SK-N-SH (cell line): ENCODE data around the gene UBE3C.

Experiments
- ELF1 ChIP-seq: IDR thresholded peaks from 2 replicates; pipeline ENCODE4 v1.4.0; 2012
- POLR2AphosphoS5 ChIP-seq: IDR thresholded peaks from 2 replicates; pipeline ENCODE4 v1.6.1; 2012; ENCODE audit warnings: low read depth, low read length
- RAD21 ChIP-seq: IDR thresholded peaks from 2 replicates; pipeline ENCODE4 v1.6.1; 2012; ENCODE audit warnings: mild to moderate bottlenecking, low read length
- RCOR1 ChIP-seq: fragments of 150-350 bp; IDR thresholded peaks from 2 replicates; pipeline ENCODE4 v1.6.1; 2017; ENCODE audit warnings: antibody characterized with exemption, low read length
- RXRA ChIP-seq: IDR thresholded peaks from 2 replicates; pipeline ENCODE4 v1.4.0; 2012; ENCODE audit warnings: low read depth, mild to moderate bottlenecking, borderline replicate concordance
- TAF1 ChIP-seq: IDR thresholded peaks from 2 replicates; pipeline ENCODE4 v1.6.1; 2012; ENCODE audit warnings: low read depth, mild to moderate bottlenecking, low read length, moderate library complexity, borderline replicate concordance
- TF ChIP-seq, protein P1 (sequence below): IDR thresholded peaks from 2 replicates; pipeline ENCODE4 v1.4.0; 2012; ENCODE audit warnings: low read depth, borderline replicate concordance
- TF ChIP-seq, protein P2 (sequence below): fragments of 200-600 bp; sonication (generic); IDR thresholded peaks from 2 replicates; pipeline ENCODE4 v1.6.1; 2017; ENCODE audit warnings: antibody characterized with exemption, mild to moderate bottlenecking, moderate library complexity
- TF ChIP-seq, protein P3 (sequence below): IDR thresholded peaks from 2 replicates; pipeline ENCODE4 v1.4.0; 2012; ENCODE audit warnings: low read depth, borderline replicate concordance
- TF ChIP-seq, protein P4 (sequence below): IDR thresholded peaks from 2 replicates; pipeline ENCODE4 v1.4.0; 2012; ENCODE audit warnings: low read depth
- TF ChIP-seq, protein P5 (sequence below): fragments of 150-350 bp; IDR thresholded peaks from 2 replicates; pipeline ENCODE4 v1.6.1; 2016; ENCODE audit warnings: mild to moderate bottlenecking, low read depth, low read length

DNA sequence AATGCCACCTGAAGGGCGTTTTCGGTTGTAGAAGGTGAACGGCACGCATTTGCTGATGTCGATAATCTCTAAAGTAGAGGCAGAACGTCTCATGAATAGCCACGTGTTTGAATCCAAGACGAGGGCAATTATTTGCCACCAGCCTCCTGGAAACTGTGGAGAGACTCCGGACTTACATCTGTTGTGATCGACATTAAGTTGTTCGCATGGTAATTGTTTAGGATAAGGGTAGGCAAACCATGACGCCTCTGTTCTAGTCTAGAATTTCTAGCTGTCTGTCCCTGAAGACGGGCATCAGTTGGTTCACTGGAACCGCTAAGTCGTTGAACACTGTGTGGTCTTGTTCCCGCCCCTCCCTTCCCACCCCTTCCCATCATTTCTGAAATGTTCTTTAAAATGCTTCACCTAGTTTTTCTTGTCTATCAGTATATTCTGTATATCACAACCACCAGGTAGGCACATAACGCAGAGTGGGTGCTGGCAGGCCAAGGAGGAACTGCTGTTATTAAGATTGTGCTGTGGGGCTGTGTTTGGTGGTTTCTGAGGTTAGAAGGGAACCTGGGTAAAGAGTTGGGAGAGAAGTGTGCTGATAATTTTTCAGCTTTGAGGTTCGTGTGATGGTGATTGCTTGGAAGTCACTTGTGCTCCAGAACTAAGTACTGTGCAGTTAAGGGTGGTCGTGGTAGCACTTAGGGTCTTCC, 1.2 kb downstream of the UBE3C start:
- TF ChIP-seq, protein P1, sequence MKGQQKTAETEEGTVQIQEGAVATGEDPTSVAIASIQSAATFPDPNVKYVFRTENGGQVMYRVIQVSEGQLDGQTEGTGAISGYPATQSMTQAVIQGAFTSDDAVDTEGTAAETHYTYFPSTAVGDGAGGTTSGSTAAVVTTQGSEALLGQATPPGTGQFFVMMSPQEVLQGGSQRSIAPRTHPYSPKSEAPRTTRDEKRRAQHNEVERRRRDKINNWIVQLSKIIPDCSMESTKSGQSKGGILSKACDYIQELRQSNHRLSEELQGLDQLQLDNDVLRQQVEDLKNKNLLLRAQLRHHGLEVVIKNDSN, result no peak
- TF ChIP-seq, protein P2, sequence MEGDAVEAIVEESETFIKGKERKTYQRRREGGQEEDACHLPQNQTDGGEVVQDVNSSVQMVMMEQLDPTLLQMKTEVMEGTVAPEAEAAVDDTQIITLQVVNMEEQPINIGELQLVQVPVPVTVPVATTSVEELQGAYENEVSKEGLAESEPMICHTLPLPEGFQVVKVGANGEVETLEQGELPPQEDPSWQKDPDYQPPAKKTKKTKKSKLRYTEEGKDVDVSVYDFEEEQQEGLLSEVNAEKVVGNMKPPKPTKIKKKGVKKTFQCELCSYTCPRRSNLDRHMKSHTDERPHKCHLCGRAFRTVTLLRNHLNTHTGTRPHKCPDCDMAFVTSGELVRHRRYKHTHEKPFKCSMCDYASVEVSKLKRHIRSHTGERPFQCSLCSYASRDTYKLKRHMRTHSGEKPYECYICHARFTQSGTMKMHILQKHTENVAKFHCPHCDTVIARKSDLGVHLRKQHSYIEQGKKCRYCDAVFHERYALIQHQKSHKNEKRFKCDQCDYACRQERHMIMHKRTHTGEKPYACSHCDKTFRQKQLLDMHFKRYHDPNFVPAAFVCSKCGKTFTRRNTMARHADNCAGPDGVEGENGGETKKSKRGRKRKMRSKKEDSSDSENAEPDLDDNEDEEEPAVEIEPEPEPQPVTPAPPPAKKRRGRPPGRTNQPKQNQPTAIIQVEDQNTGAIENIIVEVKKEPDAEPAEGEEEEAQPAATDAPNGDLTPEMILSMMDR, result no peak
- TF ChIP-seq ELF1 (no peak), POLR2AphosphoS5 (no peak), RCOR1 (no peak), RAD21 (no peak), TAF1 (no peak), RXRA (no peak)
- TF ChIP-seq, protein P3, sequence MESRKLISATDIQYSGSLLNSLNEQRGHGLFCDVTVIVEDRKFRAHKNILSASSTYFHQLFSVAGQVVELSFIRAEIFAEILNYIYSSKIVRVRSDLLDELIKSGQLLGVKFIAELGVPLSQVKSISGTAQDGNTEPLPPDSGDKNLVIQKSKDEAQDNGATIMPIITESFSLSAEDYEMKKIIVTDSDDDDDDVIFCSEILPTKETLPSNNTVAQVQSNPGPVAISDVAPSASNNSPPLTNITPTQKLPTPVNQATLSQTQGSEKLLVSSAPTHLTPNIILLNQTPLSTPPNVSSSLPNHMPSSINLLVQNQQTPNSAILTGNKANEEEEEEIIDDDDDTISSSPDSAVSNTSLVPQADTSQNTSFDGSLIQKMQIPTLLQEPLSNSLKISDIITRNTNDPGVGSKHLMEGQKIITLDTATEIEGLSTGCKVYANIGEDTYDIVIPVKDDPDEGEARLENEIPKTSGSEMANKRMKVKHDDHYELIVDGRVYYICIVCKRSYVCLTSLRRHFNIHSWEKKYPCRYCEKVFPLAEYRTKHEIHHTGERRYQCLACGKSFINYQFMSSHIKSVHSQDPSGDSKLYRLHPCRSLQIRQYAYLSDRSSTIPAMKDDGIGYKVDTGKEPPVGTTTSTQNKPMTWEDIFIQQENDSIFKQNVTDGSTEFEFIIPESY, result no peak
- TF ChIP-seq, protein P4, sequence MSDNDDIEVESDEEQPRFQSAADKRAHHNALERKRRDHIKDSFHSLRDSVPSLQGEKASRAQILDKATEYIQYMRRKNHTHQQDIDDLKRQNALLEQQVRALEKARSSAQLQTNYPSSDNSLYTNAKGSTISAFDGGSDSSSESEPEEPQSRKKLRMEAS, result peak; percentile 78
- TF ChIP-seq, protein P5, sequence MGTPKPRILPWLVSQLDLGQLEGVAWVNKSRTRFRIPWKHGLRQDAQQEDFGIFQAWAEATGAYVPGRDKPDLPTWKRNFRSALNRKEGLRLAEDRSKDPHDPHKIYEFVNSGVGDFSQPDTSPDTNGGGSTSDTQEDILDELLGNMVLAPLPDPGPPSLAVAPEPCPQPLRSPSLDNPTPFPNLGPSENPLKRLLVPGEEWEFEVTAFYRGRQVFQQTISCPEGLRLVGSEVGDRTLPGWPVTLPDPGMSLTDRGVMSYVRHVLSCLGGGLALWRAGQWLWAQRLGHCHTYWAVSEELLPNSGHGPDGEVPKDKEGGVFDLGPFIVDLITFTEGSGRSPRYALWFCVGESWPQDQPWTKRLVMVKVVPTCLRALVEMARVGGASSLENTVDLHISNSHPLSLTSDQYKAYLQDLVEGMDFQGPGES, result no peak
